MM.1S (cell line): ENCODE data around the gene DPH1.

Experiments used
- DNase-seq: peaks from one replicate; pipeline ENCODE4 v3.0.0-alpha.2; 2015
- H2AFZ ChIP-seq: fragments of 300-600 bp; sonication (generic); 2 replicates; pipeline ENCODE4 v1.6.0; 2016; ENCODE audit warnings: antibody characterized with exemption, low read length
- H3F3A ChIP-seq: fragments of 300-600 bp; sonication (generic); 2 replicates; pipeline ENCODE4 v1.6.1; 2016; ENCODE audit warnings: mild to moderate bottlenecking, antibody characterized with exemption, low read length, moderate library complexity, mixed read lengths; ENCODE audit not compliant: insufficient read depth
- H3K27ac ChIP-seq: fragments of 300-600 bp; sonication (generic); 2 replicates; pipeline ENCODE4 v1.5.1; 2016; ENCODE audit warnings: mild to moderate bottlenecking, low read length
- H3K27me3 ChIP-seq: fragments of 300-600 bp; sonication (generic); replicated peaks from 2 replicates; pipeline ENCODE4 v1.6.0; 2016; ENCODE audit warnings: low read length; ENCODE audit not compliant: insufficient read depth
- H3K36me3 ChIP-seq: fragments of 300-600 bp; sonication (generic); replicated peaks from 2 replicates; pipeline ENCODE4 v1.6.1; 2016; ENCODE audit warnings: mild to moderate bottlenecking, low read length, mixed read lengths; ENCODE audit not compliant: insufficient read depth
- H3K4me1 ChIP-seq: fragments of 300-600 bp; sonication (generic); 2 replicates; pipeline ENCODE4 v1.6.1; 2016; ENCODE audit warnings: low read length, mixed read lengths
- H3K4me2 ChIP-seq: fragments of 300-600 bp; sonication (generic); 2 replicates; pipeline ENCODE4 v1.6.0; 2016; ENCODE audit warnings: low read depth, low read length
- H3K4me3 ChIP-seq: fragments of 300-600 bp; sonication (generic); 2 replicates; pipeline ENCODE4 v1.5.1; 2016; ENCODE audit warnings: low read length, mixed read lengths
- H3K79me2 ChIP-seq: fragments of 300-600 bp; sonication (generic); 2 replicates; pipeline ENCODE4 v1.6.1; 2016; ENCODE audit warnings: mixed run types, low read length, mixed read lengths
- H3K9ac ChIP-seq: fragments of 300-600 bp; sonication (generic); 2 replicates; pipeline ENCODE4 v1.6.1; 2016; ENCODE audit warnings: low read length, mixed read lengths
- H3K9me2 ChIP-seq: fragments of 300-600 bp; sonication (generic); replicated peaks from 2 replicates; pipeline ENCODE4 v1.6.1; 2016; ENCODE audit warnings: mild to moderate bottlenecking, low read length, mixed read lengths; ENCODE audit not compliant: insufficient read depth
- H3K9me3 ChIP-seq: fragments of 300-600 bp; sonication (generic); replicated peaks from 2 replicates; pipeline ENCODE4 v1.6.1; 2016; ENCODE audit warnings: mild to moderate bottlenecking, low read length, mixed read lengths; ENCODE audit not compliant: insufficient read depth
- H4K20me1 ChIP-seq: fragments of 300-600 bp; sonication (generic); 2 replicates; pipeline ENCODE4 v1.6.1; 2016; ENCODE audit warnings: mild to moderate bottlenecking, low read length, moderate library complexity, mixed read lengths; ENCODE audit not compliant: insufficient read depth
- CTCF ChIP-seq: fragments of 300-600 bp; sonication (generic); IDR thresholded peaks from 2 replicates; pipeline ENCODE4 v1.5.1; 2016; ENCODE audit warnings: antibody characterized with exemption, low read length, mixed read lengths
- EZH2 ChIP-seq: fragments of 300-600 bp; sonication (generic); optimal IDR thresholded peaks from 2 replicates; pipeline ENCODE3; 2017; ENCODE audit warnings: low read depth, mild to moderate bottlenecking, antibody characterized with exemption, low read length, mixed read lengths
- EZH2phosphoT487 ChIP-seq: fragments of 300-600 bp; sonication (generic); IDR thresholded peaks from 2 replicates; pipeline ENCODE4 v1.6.1; 2018; ENCODE audit warnings: antibody characterized with exemption, low read length

The DPH1 gene

GRCh38 chr17:2067048-2067561 is 37.2 kb downstream of the DPH1 start:
- DNase-seq, result no peak
- Histone ChIP-seq H3K36me3 (no peaks in the 10 kb centered on the region), H3K79me2 (no peaks in the 10 kb centered on the region), H3K4me2 (no peak overlapping the region), H3K9ac (no peak overlapping the region), H3K9me3 (no peaks in the 10 kb centered on the region), H3K9me2 (no peaks in the 10 kb centered on the region), H4K20me1 (no peaks in the 10 kb centered on the region), H3F3A (no peaks in the 10 kb centered on the region), H3K27ac (no peak overlapping the region), H3K27me3 (no peaks in the 10 kb centered on the region), H3K4me1 (no peaks in the 10 kb centered on the region), H2AFZ (no peak overlapping the region), H3K4me3 (no peak overlapping the region)
- TF ChIP-seq EZH2 (no peak), EZH2phosphoT487 (no peak), CTCF (no peak)

GRCh38 chr17:2067608-2068024 is 37.7 kb downstream of the DPH1 start:
- H3K36me3 ChIP-seq, result no peaks in the 10 kb centered on the region
- no peaks in the 10 kb centered on the region for H4K20me1 ChIP-seq
- no peak overlapping the region for H3K9ac ChIP-seq
- TF ChIP-seq EZH2phosphoT487, result no peak
- TF ChIP-seq EZH2, result no peak
- no peak for TF ChIP-seq CTCF
- no peak overlapping the region for H3K27ac ChIP-seq
- no peaks in the 10 kb centered on the region for H3K9me2 ChIP-seq
- DNase-seq, result no peak
- no peaks in the 10 kb centered on the region for H3K9me3 ChIP-seq
- no peaks in the 10 kb centered on the region for H3F3A ChIP-seq
- H3K27me3 ChIP-seq, result no peaks in the 10 kb centered on the region
- H2AFZ ChIP-seq, result no peak overlapping the region
- no peak overlapping the region for H3K4me2 ChIP-seq
- no peaks in the 10 kb centered on the region for H3K4me1 ChIP-seq
- no peak overlapping the region for H3K4me3 ChIP-seq
- H3K79me2 ChIP-seq, result no peaks in the 10 kb centered on the region

- no peaks in the 10 kb centered on the region for H3F3A ChIP-seq
- H3K27ac ChIP-seq, result no peak overlapping the region
- H3K36me3 ChIP-seq, result no peaks in the 10 kb centered on the region
- no peak for DNase-seq
- H3K4me1 ChIP-seq, result no peaks in the 10 kb centered on the region
- no peak overlapping the region for H3K9ac ChIP-seq
- H3K9me2 ChIP-seq, result no peaks in the 10 kb centered on the region
- no peaks in the 10 kb centered on the region for H3K27me3 ChIP-seq
- TF ChIP-seq EZH2, result no peak
- no peak for TF ChIP-seq CTCF
- TF ChIP-seq EZH2phosphoT487, result no peak
- no peak overlapping the region for H3K4me3 ChIP-seq
- no peaks in the 10 kb centered on the region for H4K20me1 ChIP-seq
- H3K4me2 ChIP-seq, result no peak overlapping the region
- H2AFZ ChIP-seq, result no peak overlapping the region
- H3K79me2 ChIP-seq, result no peaks in the 10 kb centered on the region
- H3K9me3 ChIP-seq, result no peaks in the 10 kb centered on the region
These were observed 38.1 kb downstream of the DPH1 start for GRCh38 chr17:2068031-2068518.
